Mesenchymal stem cell (in vitro differentiated cells and primary cell): ENCODE measurements around the gene RAD51B.

Source experiments
- DNase-seq: peaks from one replicate; pipeline ENCODE4 v3.0.0-alpha.2; 2013
- H2AFZ ChIP-seq: one replicate; pipeline ENCODE4 v1.6.1; 2013; ENCODE audit warnings: low read depth, mild to moderate bottlenecking, control low read depth, inconsistent platforms, low read length, moderate library complexity
- H2AK5ac ChIP-seq: 2 replicates; pipeline ENCODE4 v1.6.1; 2013; ENCODE audit warnings: low read length, moderate library complexity, mild to moderate bottlenecking, inconsistent platforms; ENCODE audit not compliant: severe bottlenecking
- H2BK120ac ChIP-seq: one replicate; pipeline ENCODE4 v1.6.1; 2013; ENCODE audit warnings: low read depth, mild to moderate bottlenecking, inconsistent platforms, low read length, moderate library complexity
- H2BK12ac ChIP-seq, 2 experiments: one replicate each; pipeline ENCODE4 v1.6.1; 2013; ENCODE audit warnings: inconsistent platforms in 2 of 2, low read length in 2 of 2, mild to moderate bottlenecking in 2 of 2, moderate library complexity in 2 of 2, control low read depth in 1 of 2
- H2BK15ac ChIP-seq: one replicate; pipeline ENCODE4 v1.6.1; 2013; ENCODE audit warnings: mild to moderate bottlenecking, low read depth, inconsistent platforms; ENCODE audit not compliant: poor library complexity, severe bottlenecking
- H2BK5ac ChIP-seq: 2 replicates; pipeline ENCODE4 v1.6.1; 2013; ENCODE audit warnings: low read depth, mild to moderate bottlenecking, low read length, control low read depth, inconsistent platforms; ENCODE audit not compliant: poor library complexity, severe bottlenecking
- H3K14ac ChIP-seq, 2 experiments: one replicate each; pipeline ENCODE4 v1.6.1; 2013; ENCODE audit warnings: inconsistent platforms in 2 of 2, low read length in 2 of 2, control low read depth in 1 of 2, mild to moderate bottlenecking in 1 of 2, moderate library complexity in 1 of 2
- H3K18ac ChIP-seq, 2 experiments: one replicate each; pipeline ENCODE4 v1.6.1; 2013; ENCODE audit warnings: inconsistent platforms in 2 of 2, low read length in 2 of 2, control low read depth in 1 of 2, low read depth in 1 of 2, mild to moderate bottlenecking in 1 of 2
- H3K23ac ChIP-seq, 2 experiments: one replicate each; pipeline ENCODE4 v1.6.1; 2013; ENCODE audit warnings: inconsistent platforms in 2 of 2, low read length in 2 of 2, mild to moderate bottlenecking in 2 of 2, moderate library complexity in 2 of 2, control low read depth in 1 of 2
- H3K27ac ChIP-seq: 2 replicates; pipeline ENCODE4 v1.5.1; 2013; ENCODE audit warnings: mild to moderate bottlenecking, moderate library complexity, low read length, control low read depth, inconsistent platforms; ENCODE audit not compliant: poor library complexity, severe bottlenecking
- H3K27me3 ChIP-seq, 2 experiments: 2 replicates each; pipeline versions ENCODE4 v1.6.1 to v1.7.0; 2013; ENCODE audit warnings: low read length in 2 of 2, mild to moderate bottlenecking in 2 of 2, moderate library complexity in 2 of 2, control low read depth in 1 of 2, inconsistent platforms in 1 of 2; ENCODE audit not compliant: control insufficient read depth in 1 of 2, insufficient read depth in 1 of 2
- H3K36me3 ChIP-seq, 2 experiments: 2 replicates each; pipeline versions ENCODE4 v1.6.1 to v1.7.0; 2013; ENCODE audit warnings: low read length in 2 of 2, control low read depth in 1 of 2, inconsistent platforms in 1 of 2, low read depth in 1 of 2, mild to moderate bottlenecking in 1 of 2; ENCODE audit not compliant: insufficient read depth in 2 of 2, control insufficient read depth in 1 of 2
- H3K4ac ChIP-seq, 2 experiments: one replicate each; pipeline ENCODE4 v1.6.1; 2013; ENCODE audit warnings: inconsistent platforms in 2 of 2, low read length in 2 of 2, mild to moderate bottlenecking in 2 of 2, moderate library complexity in 2 of 2, control low read depth in 1 of 2, low read depth in 1 of 2
- H3K4me1 ChIP-seq: 2 replicates; pipeline ENCODE4 v1.6.1; 2013; ENCODE audit warnings: low read depth, low read length, control low read depth; ENCODE audit not compliant: control insufficient read depth, insufficient read depth
- H3K4me2 ChIP-seq: 2 replicates; pipeline ENCODE4 v1.6.1; 2013; ENCODE audit warnings: low read length, mild to moderate bottlenecking, inconsistent platforms; ENCODE audit not compliant: poor library complexity, severe bottlenecking
- H3K4me3 ChIP-seq, 2 experiments: 2 replicates each; pipeline versions ENCODE4 v1.5.1 to v1.7.0; 2013; ENCODE audit warnings: low read length in 2 of 2, mild to moderate bottlenecking in 2 of 2, control low read depth in 1 of 2, low read depth in 1 of 2; ENCODE audit not compliant: insufficient read depth in 1 of 2
- H3K79me1 ChIP-seq: replicated peaks from 2 replicates; pipeline ENCODE4 v1.6.1; 2013; ENCODE audit warnings: mild to moderate bottlenecking, control low read depth, low read length, inconsistent platforms; ENCODE audit not compliant: poor library complexity, severe bottlenecking
- H3K9ac ChIP-seq: 2 replicates; pipeline ENCODE4 v1.7.0; 2013; ENCODE audit warnings: mild to moderate bottlenecking, low read length, moderate library complexity
- H3K9me3 ChIP-seq: 2 replicates; pipeline ENCODE4 v1.7.0; 2013; ENCODE audit warnings: mild to moderate bottlenecking, low read length; ENCODE audit not compliant: control insufficient read depth
- H4K8ac ChIP-seq: one replicate; pipeline ENCODE4 v1.6.1; 2013; ENCODE audit warnings: inconsistent platforms, mild to moderate bottlenecking, low read length, moderate library complexity
- H4K91ac ChIP-seq: one replicate; pipeline ENCODE4 v1.6.1; 2013; ENCODE audit warnings: mild to moderate bottlenecking, low read length, inconsistent platforms
- WGBS: methylation state at CpG from one replicate; pipeline ENCODE4 v1.1.7; 2013; ENCODE audit warnings: mixed read lengths; 5-methylcytosine and 5-hydroxymethylcytosine counted together

Gene RAD51B

DNA sequence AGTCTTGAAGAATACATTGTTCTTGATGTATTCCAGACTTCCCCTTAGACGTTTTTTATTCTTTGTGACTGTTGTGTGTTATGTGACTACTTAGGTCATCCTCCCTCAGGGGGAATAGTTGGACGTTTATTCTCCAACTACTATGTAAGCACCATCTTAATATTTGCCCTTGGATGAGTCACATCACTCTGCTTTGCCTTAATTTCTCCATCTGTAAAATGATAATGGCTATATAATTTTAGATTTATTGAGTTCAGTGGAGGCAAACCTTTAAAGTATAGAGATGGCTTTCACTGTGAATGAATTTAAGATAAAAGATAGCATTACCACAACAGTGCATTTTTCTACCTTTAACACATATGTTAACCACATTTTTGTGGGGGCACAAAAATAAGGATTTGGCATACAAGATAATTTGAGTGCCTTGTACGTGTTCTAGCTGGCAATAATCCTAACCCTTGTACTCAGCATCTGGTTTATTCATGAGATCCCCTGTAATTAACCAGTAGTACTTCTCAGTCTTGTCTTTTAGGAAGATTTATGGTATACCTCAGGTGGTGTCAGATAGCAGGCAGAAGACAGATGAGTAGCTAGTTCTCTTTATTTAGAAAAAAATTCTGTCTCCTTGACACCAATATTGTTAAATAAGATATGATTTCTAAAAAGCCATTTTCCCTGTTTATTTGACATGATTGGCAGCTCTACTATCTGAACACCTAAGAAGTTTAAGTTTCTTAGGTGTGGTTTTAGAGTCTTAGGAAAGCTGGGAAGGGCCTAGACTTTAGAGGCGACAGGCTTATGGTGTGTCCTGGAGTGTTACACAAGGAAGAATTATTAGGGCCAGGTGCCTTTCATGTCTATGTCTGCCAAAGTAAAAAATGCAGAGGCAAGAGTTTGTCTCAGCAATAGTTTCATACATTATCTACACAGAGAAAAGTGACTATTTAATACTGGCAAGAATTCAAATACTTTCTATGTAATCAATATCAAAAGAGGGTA lies 152.3 kb downstream of the RAD51B start:
- Histone ChIP-seq H3K4ac (no peak overlapping the region), H3K79me1 (no peaks in the 10 kb centered on the region), H3K18ac (no peak overlapping the region), H2BK5ac (no peak overlapping the region), H2BK12ac (no peak overlapping the region), H3K23ac (no peak overlapping the region), H3K27ac (no peak overlapping the region), H2AK5ac (no peak overlapping the region), H3K36me3 (no peaks in the 10 kb centered on the region), H2AFZ (no peak overlapping the region), H4K91ac (no peak overlapping the region), H3K9me3 (no peaks in the 10 kb centered on the region), H3K9ac (no peak overlapping the region), H3K4me3 (no peak overlapping the region), H3K27me3 (no peaks in the 10 kb centered on the region), H4K8ac (no peak overlapping the region), H3K4me1 (no peaks in the 10 kb centered on the region), H2BK15ac (no peak overlapping the region), H3K14ac (no peak overlapping the region), H3K4me2 (no peak overlapping the region), H2BK120ac (no peak overlapping the region)
- WGBS = 93% methylated on average over 1 of the region's 4 CpGs
- no peak for DNase-seq

DNA sequence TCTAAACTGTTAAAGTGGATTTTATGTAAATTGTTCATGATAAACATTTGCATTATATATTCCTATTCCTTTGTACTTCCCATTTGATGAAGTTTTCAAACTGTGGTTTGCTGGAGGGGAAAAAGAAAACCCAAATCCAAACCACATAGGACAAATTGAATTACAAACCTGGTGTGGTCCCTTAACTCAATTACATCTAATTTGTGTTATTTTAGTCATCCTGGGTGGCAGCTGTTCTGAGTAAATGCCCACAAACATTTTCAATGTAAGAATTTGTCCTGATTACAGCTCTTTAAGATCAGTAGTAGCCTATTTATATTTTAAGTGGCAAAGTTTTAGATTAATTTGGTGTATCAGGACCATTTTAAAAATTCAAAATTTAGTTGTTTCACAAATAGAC lies 153.9 kb downstream of the RAD51B start:
- H3K79me1 ChIP-seq = no peaks in the 10 kb centered on the region
- no peak overlapping the region for H2BK5ac ChIP-seq
- H2BK15ac ChIP-seq = no peak overlapping the region
- H3K23ac ChIP-seq = no peak overlapping the region
- no peak overlapping the region for H3K4ac ChIP-seq
- H3K4me3 ChIP-seq = no peak overlapping the region
- no peak overlapping the region for H2BK120ac ChIP-seq
- H4K91ac ChIP-seq = no peak overlapping the region
- no peak for DNase-seq
- H3K27me3 ChIP-seq = no peaks in the 10 kb centered on the region
- H3K4me1 ChIP-seq = no peaks in the 10 kb centered on the region
- H3K4me2 ChIP-seq = no peak overlapping the region
- no peak overlapping the region for H2AFZ ChIP-seq
- no peak overlapping the region for H3K27ac ChIP-seq
- H3K9me3 ChIP-seq = no peaks in the 10 kb centered on the region
- no peak overlapping the region for H3K18ac ChIP-seq
- no peaks in the 10 kb centered on the region for H3K36me3 ChIP-seq
- H4K8ac ChIP-seq = no peak overlapping the region
- no peak overlapping the region for H3K14ac ChIP-seq
- H2AK5ac ChIP-seq = no peak overlapping the region
- no peak overlapping the region for H3K9ac ChIP-seq
- no peak overlapping the region for H2BK12ac ChIP-seq

DNA sequence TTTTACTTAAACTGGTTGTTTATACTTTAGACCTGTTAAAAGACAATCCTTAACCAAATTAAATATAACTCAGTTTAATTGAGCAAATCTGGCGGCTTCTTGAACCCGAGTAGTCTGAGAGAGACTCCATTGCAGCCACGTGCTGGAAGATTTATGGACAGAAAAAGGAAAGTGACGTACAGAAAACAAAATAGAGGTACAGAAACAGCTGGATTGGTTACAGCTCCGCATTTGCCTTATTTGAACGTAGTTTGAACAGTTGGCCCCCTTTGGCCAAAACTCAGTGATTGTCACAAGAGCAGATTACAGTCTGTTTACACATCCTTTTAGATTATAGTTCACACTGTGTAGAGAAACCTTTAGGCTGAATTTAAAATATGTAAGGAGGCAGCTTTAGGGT lies 155.9 kb downstream of the RAD51B start:
- H3K79me1 ChIP-seq = no peaks in the 10 kb centered on the region
- no peak overlapping the region for H3K18ac ChIP-seq
- H3K27me3 ChIP-seq = no peaks in the 10 kb centered on the region
- no peak overlapping the region for H4K8ac ChIP-seq
- no peak overlapping the region for H3K14ac ChIP-seq
- H3K27ac ChIP-seq = no peak overlapping the region
- H2BK120ac ChIP-seq = no peak overlapping the region
- no peaks in the 10 kb centered on the region for H3K36me3 ChIP-seq
- H3K4me3 ChIP-seq = no peak overlapping the region
- no peak overlapping the region for H3K23ac ChIP-seq
- no peaks in the 10 kb centered on the region for H3K4me1 ChIP-seq
- no peak overlapping the region for H2AFZ ChIP-seq
- no peaks in the 10 kb centered on the region for H3K9me3 ChIP-seq
- H3K4me2 ChIP-seq = no peak overlapping the region
- H2BK12ac ChIP-seq = no peak overlapping the region
- no peak overlapping the region for H2BK15ac ChIP-seq
- no peak overlapping the region for H3K4ac ChIP-seq
- no peak overlapping the region for H4K91ac ChIP-seq
- no peak overlapping the region for H3K9ac ChIP-seq
- WGBS = 94% methylated on average over 6 of the region's 6 CpGs
- no peak overlapping the region for H2BK5ac ChIP-seq
- H2AK5ac ChIP-seq = no peak overlapping the region
- no peak for DNase-seq

DNA sequence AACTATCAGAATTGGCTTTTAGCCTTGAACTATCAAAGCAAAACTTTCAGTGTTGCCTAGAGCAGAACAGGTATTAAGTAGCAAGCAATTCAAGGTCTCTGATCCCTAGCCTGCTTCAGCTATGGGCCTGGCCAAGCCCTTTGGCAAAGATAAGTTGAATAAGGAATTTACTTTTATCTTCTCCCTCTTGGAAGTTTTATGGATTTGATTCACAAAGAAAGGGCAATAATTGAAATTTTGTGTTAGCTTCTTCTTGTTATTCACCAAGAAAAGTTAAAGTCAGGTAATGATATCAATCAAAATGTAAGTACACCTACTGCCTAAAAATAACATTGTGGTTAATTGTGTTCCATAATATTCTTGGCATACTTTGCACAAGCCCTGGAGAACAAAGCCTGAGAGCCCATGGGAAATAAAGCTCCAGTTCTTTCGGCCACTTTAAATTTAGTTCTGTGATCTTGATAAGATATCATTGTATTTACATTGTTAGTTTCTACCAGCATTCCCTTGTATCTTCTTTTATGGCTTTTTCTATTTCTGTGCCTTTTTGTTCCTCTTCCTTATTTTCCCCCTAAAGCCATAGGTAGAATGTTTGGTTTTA lies 158.0 kb downstream of the RAD51B start:
- no peak overlapping the region for H3K4me2 ChIP-seq
- H2BK5ac ChIP-seq = no peak overlapping the region

More for the DNA sequence above, 158.0 kb downstream of the RAD51B start:
- no peak overlapping the region for H2BK15ac ChIP-seq
- no peak overlapping the region for H2BK120ac ChIP-seq
- H3K9ac ChIP-seq = no peak overlapping the region
- H2AK5ac ChIP-seq = no peak overlapping the region
- no peaks in the 10 kb centered on the region for H3K79me1 ChIP-seq
- H2AFZ ChIP-seq = no peak overlapping the region
- H3K23ac ChIP-seq = no peak overlapping the region
- no peaks in the 10 kb centered on the region for H3K27me3 ChIP-seq
- WGBS = no CpG with 5 or more reads among the region's 1 CpG
- DNase-seq = no peak
- H3K4me1 ChIP-seq = no peaks in the 10 kb centered on the region
- H3K4ac ChIP-seq = no peak overlapping the region
- H2BK12ac ChIP-seq = no peak overlapping the region
- H3K9me3 ChIP-seq = no peaks in the 10 kb centered on the region
- no peak overlapping the region for H4K8ac ChIP-seq
- H3K4me3 ChIP-seq = no peak overlapping the region
- no peak overlapping the region for H3K18ac ChIP-seq
- H3K27ac ChIP-seq = no peak overlapping the region
- H3K14ac ChIP-seq = no peak overlapping the region
- no peaks in the 10 kb centered on the region for H3K36me3 ChIP-seq
- no peak overlapping the region for H4K91ac ChIP-seq
